Prostate gland (tissue), 2 donors: ENCODE data around the gene SRPRB. TPM values are rescaled to one million over a fixed set of nuclear protein-coding genes. Genes with fewer than 3 reads are reported as not detected.

Experiments
- DNase-seq: peaks from one replicate; pipeline ENCODE4 v3.0.0-alpha.2; 2019; ENCODE audit warnings: low spot score
- H3K27ac ChIP-seq, 2 donors: fragments of 200-600 bp; sonication (generic); 2 replicates each; pipeline ENCODE4 v1.5.1; 2017 to 2019
- H3K27me3 ChIP-seq: fragments of 200-600 bp; sonication (generic); replicated peaks from 2 replicates; pipeline ENCODE4 v1.5.1; 2019; ENCODE audit not compliant: insufficient read depth
- H3K36me3 ChIP-seq, 2 donors: fragments of 200-600 bp; sonication (generic); 1 replicate in 1 of 2; 2 replicates in 1 of 2; pipeline versions ENCODE4 v1.5.1 to v1.8.1; 2017 to 2019
- H3K4me1 ChIP-seq: fragments of 200-600 bp; sonication (generic); replicated peaks from 2 replicates; pipeline ENCODE4 v1.5.1; 2019
- H3K4me3 ChIP-seq, 2 donors: fragments of 200-600 bp; sonication (generic); 2 replicates each; pipeline ENCODE4 v1.5.1; 2017 to 2019
- H3K9me3 ChIP-seq: fragments of 200-600 bp; sonication (generic); 2 replicates; pipeline ENCODE4 v1.5.1; 2017
- POLR2A ChIP-seq: fragments of 450-650 bp; IDR thresholded peaks from one replicate; pipeline ENCODE4 v1.6.1; 2016; ENCODE audit warnings: antibody characterized with exemption, mild to moderate bottlenecking
- POLR2AphosphoS5 ChIP-seq: sonication (generic); formaldehyde crosslinking; IDR thresholded peaks from one replicate; pipeline ENCODE4 v1.6.1; 2017; ENCODE audit warnings: antibody characterized with exemption
- WGBS: methylation state at CpG from one replicate; pipeline ENCODE4 v1.1.5; 2018; 5-methylcytosine and 5-hydroxymethylcytosine counted together
- intact Hi-C: fragments of 100-400 bp; cut with DNase I; formaldehyde crosslinking; loops from one replicate; pipeline ENCODE4 v1.14.2; 2022
- total RNA-seq, 2 donors: library from RNA; depleted of rRNA; stranded (reverse); fragments of >200 nt; gene quantifications; one replicate each; pipeline ENCODE4 v1.1.0, GENCODE V29; 2016
- TF ChIP-seq, protein P1 (sequence below), 4 experiments: fragments of 200-600 bp in 2 of 4; fragments of 450-650 bp in 2 of 4; sonication (generic) in 2 of 4; IDR thresholded peaks; 1 replicate in 3 of 4; 2 replicates in 1 of 4; pipeline ENCODE4 v1.5.1; 2016 to 2019; ENCODE audit warnings: antibody characterized with exemption in 4 of 4, mild to moderate bottlenecking in 2 of 4, moderate library complexity in 2 of 4

The SRPRB gene
- total RNA-seq, 2 donors from 2014 or later: 25.5 to 29.1 TPM

DNA sequence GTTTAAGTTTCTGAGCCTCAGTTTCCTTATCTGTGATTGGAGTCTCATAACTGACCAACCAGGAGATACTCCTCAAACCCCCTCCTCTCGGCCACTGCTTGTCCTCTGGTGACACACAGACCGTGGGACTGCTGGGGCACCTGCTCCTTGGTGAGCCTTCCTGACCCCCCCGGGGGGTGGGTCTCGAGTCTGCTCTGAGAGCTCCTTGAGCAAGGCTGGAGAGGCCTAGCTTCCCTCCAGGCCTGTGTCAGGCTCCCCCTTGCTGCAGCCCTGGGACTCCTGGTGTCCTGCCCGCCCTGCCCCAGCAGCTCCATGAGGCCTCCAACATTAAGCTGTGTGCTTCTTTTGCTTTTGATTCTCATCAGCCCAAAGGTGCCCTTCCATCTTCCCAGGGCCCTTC lies 27.7 kb downstream of the SRPRB start:
- DNase-seq: no peak

DNA sequence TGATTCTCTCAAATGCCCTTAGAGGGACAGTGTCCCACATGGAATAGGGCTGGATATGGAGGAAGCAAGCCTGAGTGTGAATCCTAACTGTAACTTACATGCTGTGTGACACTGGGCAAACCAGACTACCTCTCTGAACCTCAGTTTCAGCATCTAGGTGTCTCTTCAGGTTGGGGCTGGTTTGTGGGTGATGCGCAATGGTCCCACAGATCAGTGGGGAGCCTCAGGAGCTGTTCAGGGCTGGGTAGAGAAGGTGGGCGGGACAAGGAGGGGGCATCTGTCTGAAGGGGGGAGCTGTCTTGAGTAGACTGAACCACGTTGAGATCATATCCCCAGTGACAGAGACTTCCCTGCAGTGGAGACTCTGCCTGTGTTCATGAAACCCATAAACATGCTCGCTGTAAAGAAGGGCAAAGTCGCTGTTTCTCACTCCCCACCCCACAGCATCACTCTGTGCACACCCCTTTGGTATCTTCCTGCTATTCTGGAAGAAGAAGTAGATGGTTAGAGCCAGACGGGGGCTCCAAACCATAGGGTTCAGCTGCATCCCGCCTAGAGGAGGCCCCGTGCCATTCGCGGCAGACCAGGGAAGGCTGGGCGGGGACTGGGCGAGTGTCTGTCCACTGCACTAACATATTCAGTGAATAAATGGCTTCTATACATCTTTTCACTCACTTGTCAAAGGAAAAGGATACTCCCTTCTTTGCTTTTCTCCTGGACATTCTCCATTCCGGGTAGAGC lies 28.4 kb downstream of the SRPRB start:
- Histone ChIP-seq H3K27me3 (no peaks in the 10 kb centered on the region), H3K4me1 (no peaks in the 10 kb centered on the region), H3K9me3 (no peaks in the 10 kb centered on the region), H3K4me3 (no peak overlapping the region), H3K36me3 (no peaks in the 10 kb centered on the region), H3K27ac (no peak overlapping the region)
- 84% methylated on average over 13 of the region's 13 CpGs for WGBS
- intact Hi-C loops: no loop called here
- DNase-seq: no peak
- TF ChIP-seq POLR2A (no peak), POLR2AphosphoS5 (no peak)
- TF ChIP-seq, protein P1, sequence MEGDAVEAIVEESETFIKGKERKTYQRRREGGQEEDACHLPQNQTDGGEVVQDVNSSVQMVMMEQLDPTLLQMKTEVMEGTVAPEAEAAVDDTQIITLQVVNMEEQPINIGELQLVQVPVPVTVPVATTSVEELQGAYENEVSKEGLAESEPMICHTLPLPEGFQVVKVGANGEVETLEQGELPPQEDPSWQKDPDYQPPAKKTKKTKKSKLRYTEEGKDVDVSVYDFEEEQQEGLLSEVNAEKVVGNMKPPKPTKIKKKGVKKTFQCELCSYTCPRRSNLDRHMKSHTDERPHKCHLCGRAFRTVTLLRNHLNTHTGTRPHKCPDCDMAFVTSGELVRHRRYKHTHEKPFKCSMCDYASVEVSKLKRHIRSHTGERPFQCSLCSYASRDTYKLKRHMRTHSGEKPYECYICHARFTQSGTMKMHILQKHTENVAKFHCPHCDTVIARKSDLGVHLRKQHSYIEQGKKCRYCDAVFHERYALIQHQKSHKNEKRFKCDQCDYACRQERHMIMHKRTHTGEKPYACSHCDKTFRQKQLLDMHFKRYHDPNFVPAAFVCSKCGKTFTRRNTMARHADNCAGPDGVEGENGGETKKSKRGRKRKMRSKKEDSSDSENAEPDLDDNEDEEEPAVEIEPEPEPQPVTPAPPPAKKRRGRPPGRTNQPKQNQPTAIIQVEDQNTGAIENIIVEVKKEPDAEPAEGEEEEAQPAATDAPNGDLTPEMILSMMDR (IDR thresholded peaks at IDR 0.05): no peak

More for the DNA sequence above, 27.7 kb downstream of the SRPRB start:
- intact Hi-C loops: no loop called here
- Histone ChIP-seq H3K9me3 (no peaks in the 10 kb centered on the region), H3K36me3 (no peaks in the 10 kb centered on the region), H3K27ac (no peak overlapping the region), H3K27me3 (no peaks in the 10 kb centered on the region), H3K4me3 (no peak overlapping the region), H3K4me1 (no peaks in the 10 kb centered on the region)
- 89% methylated on average over 5 of the region's 5 CpGs for WGBS
- TF ChIP-seq, protein P1 (IDR thresholded peaks at IDR 0.05): no peak
- no peak for TF ChIP-seq POLR2AphosphoS5
- no peak for TF ChIP-seq POLR2A

DNA sequence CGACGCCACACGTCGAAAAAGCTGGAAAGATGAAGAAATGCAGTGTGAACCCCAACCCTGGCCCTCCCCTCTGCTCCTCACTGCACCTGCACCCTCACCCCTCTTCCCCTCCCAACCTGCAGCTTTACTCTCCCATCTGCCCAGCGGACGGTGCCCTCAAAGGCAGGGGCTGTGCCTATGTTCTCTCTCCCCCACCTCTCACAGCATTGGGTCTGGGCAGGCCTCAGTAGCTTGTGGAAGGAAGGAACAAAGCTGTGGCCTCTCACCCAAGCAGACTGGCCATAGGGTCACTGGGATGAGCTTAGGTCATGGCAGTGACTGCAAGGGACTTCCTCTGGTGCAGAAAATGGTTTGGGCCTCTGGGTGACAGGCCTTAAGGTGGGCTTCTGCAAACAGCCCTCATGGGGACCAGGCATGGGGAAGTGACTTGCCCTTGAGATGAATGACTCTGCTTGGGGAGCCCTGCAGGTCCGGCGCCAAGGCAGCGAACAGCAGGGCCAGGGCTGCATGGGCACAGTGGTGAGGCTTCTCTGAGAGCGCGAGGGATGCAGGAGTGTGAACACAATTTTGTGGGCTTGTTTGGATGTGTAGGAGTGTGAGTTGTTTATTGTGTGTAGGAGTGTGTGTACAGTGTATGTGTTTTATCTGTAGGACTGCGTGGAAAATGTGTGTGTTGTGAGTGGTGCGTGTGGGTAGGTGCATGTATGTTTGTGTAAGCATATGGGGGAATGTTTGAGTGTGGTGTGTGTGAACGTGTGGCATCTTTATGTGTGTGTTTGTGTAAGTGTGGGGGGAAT lies 29.2 kb downstream of the SRPRB start:
- intact Hi-C loops: no loop called here
- Histone ChIP-seq H3K9me3 (no peaks in the 10 kb centered on the region), H3K4me3 (no peak overlapping the region), H3K27me3 (no peaks in the 10 kb centered on the region), H3K4me1 (no peaks in the 10 kb centered on the region), H3K27ac (no peak overlapping the region), H3K36me3 (no peaks in the 10 kb centered on the region)
- DNase-seq: no peak
- TF ChIP-seq POLR2A: no peak
- TF ChIP-seq, protein P1 (IDR thresholded peaks at IDR 0.05): no peak
- no peak for TF ChIP-seq POLR2AphosphoS5
- 92% methylated on average over 14 of the region's 14 CpGs for WGBS

DNA sequence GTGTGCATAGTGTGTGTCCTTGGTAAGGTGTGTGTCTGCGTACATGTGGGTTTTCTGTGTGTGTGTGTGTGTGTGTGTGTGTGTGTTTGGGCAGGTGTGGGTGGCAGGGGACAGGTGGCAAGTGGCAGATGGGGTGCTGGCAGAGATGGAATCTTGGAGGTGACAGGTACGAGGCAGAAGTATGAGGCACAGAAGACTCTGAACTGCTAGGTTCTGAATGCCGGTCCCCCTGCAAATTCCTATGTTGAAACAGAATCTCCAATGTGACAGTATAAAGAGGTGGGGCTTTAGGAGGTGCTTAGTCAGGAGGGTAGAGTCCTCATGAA lies 29.8 kb downstream of the SRPRB start:
- TF ChIP-seq, protein P1 (IDR thresholded peaks at IDR 0.05): no peak
- TF ChIP-seq POLR2A (no peak), POLR2AphosphoS5 (no peak)
- no peaks in the 10 kb centered on the region for H3K4me1 ChIP-seq
- intact Hi-C loops: no loop called here
- H3K27me3 ChIP-seq: no peaks in the 10 kb centered on the region
- WGBS: 86% methylated on average over 3 of the region's 3 CpGs
- DNase-seq: no peak
- H3K27ac ChIP-seq: no peak overlapping the region
- no peaks in the 10 kb centered on the region for H3K9me3 ChIP-seq
- no peaks in the 10 kb centered on the region for H3K36me3 ChIP-seq
- no peak overlapping the region for H3K4me3 ChIP-seq
